Suprapubic skin (tissue), 4 donors: ENCODE results near the gene KY. TPM values are rescaled to one million over a fixed set of nuclear protein-coding genes. Genes with fewer than 3 reads are reported as not detected.

Experiments used
- DNase-seq, 2 donors: peaks; one replicate each; pipeline ENCODE4 v3.0.0-alpha.2; 2019; ENCODE audit warnings: low spot score in 2 of 2
- H3K27ac ChIP-seq: fragments of 200-600 bp; sonication (generic); one replicate; pipeline ENCODE4 v1.5.1; 2019
- H3K27me3 ChIP-seq: fragments of 200-600 bp; sonication (generic); one replicate; pipeline ENCODE4 v1.5.1; 2019
- H3K36me3 ChIP-seq: fragments of 200-600 bp; sonication (generic); one replicate; pipeline ENCODE4 v1.5.1; 2019
- H3K4me1 ChIP-seq: fragments of 200-600 bp; sonication (generic); one replicate; pipeline ENCODE4 v1.5.1; 2019
- H3K4me3 ChIP-seq: fragments of 200-600 bp; sonication (generic); one replicate; pipeline ENCODE4 v1.5.1; 2019; ENCODE audit warnings: mild to moderate bottlenecking
- H3K9me3 ChIP-seq: fragments of 200-600 bp; sonication (generic); one replicate; pipeline ENCODE4 v1.5.1; 2019
- EP300 ChIP-seq: sonication (generic); formaldehyde crosslinking; IDR thresholded peaks from one replicate; pipeline ENCODE4 v1.6.1; 2017; ENCODE audit warnings: antibody characterized with exemption
- POLR2A ChIP-seq, 2 donors: fragments of 450-650 bp; IDR thresholded peaks; one replicate each; pipeline ENCODE4 v1.6.1; 2017; ENCODE audit warnings: antibody characterized with exemption in 2 of 2, mild to moderate bottlenecking in 2 of 2, moderate library complexity in 2 of 2
- POLR2AphosphoS5 ChIP-seq, 3 donors: sonication (generic); formaldehyde crosslinking; IDR thresholded peaks; one replicate each; pipeline ENCODE4 v1.6.1; 2017; ENCODE audit warnings: antibody characterized with exemption in 3 of 3
- WGBS: methylation state at CpG from one replicate; pipeline ENCODE4 v1.1.5; 2018; 5-methylcytosine and 5-hydroxymethylcytosine counted together
- total RNA-seq, 4 donors: library from RNA; depleted of rRNA; stranded (reverse); fragments of >200 nt; gene quantifications; one replicate each; pipeline ENCODE4 v1.1.0, GENCODE V29; 2016
- TF ChIP-seq, protein P1 (sequence below), 2 donors: fragments of 200-600 bp in 1 of 2; fragments of 450-650 bp in 1 of 2; sonication (generic) in 1 of 2; IDR thresholded peaks; one replicate each; pipeline ENCODE4 v1.5.1; 2016 to 2019; ENCODE audit warnings: antibody characterized with exemption in 2 of 2, mild to moderate bottlenecking in 1 of 2, moderate library complexity in 1 of 2

Gene KY
- total RNA-seq, 4 donors from 2014 or later = 41.9 to 99.8 (median 53.9) TPM

DNA sequence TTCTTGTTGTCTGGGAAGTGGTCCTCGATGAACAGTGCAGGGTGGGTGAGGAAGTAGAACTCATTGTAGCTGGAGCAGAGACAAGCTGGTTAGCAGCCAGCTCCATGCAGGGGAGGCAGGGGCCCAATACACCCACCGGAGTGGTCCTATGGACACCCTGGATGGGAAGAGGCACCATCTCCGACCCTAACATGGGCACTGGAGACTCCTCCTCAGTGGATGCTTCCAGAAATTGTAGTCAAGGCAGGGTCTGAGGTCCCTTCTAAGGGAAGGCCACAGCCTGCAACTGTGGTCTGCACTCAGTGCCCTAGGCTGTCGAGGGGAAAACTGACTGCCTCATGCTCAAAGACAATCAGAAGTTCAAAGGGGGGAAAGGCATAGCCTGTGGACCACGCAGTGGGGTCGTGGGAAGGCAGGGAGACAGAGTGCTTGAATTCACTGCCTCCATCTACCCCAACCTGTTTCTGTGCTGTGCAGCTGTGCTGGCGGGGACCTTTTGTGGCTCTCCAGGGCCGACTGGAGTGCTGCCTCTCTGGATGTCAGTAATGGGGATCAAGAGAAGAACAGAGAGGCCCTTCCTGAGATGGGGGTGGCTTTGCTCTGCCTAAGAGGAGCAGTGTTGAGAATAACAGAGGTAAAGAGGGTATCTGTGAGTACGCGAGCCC, 41.9 kb downstream of the KY start:
- no peak for DNase-seq
- Histone ChIP-seq H3K36me3 (peaks cover 3% of the 10 kb centered on the region), H3K27ac (no peak overlapping the region), H3K4me3 (no peak overlapping the region), H3K9me3 (no peaks in the 10 kb centered on the region), H3K4me1 (no peaks in the 10 kb centered on the region), H3K27me3 (no peaks in the 10 kb centered on the region)
- TF ChIP-seq POLR2AphosphoS5 (IDR thresholded peaks at IDR 0.05) = no peak
- TF ChIP-seq, protein P1, sequence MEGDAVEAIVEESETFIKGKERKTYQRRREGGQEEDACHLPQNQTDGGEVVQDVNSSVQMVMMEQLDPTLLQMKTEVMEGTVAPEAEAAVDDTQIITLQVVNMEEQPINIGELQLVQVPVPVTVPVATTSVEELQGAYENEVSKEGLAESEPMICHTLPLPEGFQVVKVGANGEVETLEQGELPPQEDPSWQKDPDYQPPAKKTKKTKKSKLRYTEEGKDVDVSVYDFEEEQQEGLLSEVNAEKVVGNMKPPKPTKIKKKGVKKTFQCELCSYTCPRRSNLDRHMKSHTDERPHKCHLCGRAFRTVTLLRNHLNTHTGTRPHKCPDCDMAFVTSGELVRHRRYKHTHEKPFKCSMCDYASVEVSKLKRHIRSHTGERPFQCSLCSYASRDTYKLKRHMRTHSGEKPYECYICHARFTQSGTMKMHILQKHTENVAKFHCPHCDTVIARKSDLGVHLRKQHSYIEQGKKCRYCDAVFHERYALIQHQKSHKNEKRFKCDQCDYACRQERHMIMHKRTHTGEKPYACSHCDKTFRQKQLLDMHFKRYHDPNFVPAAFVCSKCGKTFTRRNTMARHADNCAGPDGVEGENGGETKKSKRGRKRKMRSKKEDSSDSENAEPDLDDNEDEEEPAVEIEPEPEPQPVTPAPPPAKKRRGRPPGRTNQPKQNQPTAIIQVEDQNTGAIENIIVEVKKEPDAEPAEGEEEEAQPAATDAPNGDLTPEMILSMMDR (IDR thresholded peaks at IDR 0.05) = no peak
- no peak for TF ChIP-seq POLR2A (IDR thresholded peaks at IDR 0.05)
- no peak for TF ChIP-seq EP300
- 91% methylated on average over 8 of the region's 10 CpGs for WGBS

DNA sequence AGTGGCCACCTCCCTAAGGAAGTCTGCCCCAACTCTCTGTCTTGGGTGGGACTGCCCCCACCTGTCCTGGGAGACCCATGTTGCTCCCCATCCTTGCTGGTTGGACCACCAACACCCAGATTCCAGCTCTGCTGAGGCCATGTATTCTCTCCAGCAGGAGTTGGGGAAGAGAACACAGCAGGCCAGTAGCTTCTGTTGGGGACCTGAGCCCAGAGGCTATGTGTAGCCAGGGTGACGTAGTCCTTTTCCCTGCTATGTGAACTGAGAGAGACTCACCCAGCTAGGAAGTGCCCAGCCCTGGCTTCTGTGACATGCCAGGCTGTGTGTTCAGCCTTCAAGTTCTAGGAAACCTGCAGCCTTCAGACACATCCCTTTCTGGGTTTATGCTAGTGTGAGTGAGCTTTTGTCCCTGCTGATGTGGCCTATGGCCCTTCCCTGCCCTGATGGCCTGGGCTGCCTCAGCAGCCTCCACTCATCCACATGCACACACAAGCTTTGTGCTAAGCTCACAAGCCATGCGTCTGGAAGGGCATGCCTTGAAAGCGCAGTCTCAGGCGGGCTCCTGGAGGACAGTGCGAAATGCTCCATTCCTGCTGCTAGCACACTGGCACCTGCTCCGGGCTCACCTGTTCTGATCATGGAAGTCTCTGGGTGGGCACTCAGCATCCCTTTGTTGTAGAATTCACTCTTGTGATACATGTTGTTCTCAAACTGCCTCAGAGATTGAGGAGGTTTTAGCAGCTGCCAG, 42.6 kb downstream of the KY start:
- TF ChIP-seq, protein P1 (IDR thresholded peaks at IDR 0.05) = no peak
- TF ChIP-seq EP300 = no peak
- TF ChIP-seq POLR2AphosphoS5 (IDR thresholded peaks at IDR 0.05) = no peak
- TF ChIP-seq POLR2A (IDR thresholded peaks at IDR 0.05) = no peak
- no peak for DNase-seq
- Histone ChIP-seq H3K27ac (no peak overlapping the region), H3K4me1 (no peaks in the 10 kb centered on the region), H3K9me3 (no peaks in the 10 kb centered on the region), H3K36me3 (peaks cover 3% of the 10 kb centered on the region), H3K4me3 (no peak overlapping the region), H3K27me3 (no peaks in the 10 kb centered on the region)
- no CpG with 5 or more reads among the region's 6 CpGs for WGBS

DNA sequence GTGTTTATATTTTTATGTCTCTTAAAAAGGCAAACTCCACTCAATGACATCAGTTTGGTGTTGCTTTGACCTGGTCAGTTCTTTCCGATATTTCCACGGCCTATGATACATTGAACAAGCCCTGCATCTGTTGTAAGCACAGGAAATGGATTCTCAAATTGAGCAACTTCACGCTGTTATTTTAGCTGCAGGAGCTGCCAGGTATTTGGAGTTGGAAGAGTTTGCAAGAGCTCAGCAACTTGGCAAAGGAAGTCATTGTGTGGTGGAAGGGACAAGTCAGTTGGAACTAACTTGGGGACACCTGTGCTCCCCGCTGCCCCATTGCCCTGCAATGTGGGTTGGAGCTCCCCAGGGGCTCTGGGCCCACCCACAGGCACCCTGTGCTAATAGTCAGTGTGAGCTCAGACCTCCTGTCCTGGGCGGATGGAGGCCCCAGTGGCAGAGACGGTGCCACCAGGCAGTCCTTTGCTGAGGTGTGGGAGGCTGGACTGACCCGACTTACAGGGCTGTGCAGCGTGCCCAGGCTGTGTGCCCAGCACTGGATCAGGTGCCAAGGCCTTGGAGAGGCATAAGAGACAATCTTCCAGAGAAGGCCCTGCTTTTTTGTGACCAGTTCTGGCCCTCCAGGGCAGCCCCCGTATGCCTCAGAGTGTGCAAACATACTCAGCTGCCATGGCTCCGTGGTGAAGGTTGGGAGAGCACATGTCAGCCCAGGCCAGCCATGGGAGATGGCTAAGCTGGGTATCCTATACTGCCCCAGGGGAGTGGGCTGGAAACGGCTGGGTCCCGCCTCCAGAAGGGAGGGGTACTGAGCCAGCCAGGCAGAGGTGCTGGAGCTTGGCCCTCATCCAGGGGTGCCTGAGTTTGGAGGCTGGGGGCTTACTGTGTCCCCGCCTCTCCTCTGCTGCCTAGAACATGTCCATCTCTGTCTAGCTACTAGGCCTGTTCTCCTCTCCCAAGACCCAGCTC, 43.5 kb downstream of the KY start:
- TF ChIP-seq EP300 (no peak), POLR2AphosphoS5 (IDR thresholded peaks at IDR 0.05) (no peak), POLR2A (IDR thresholded peaks at IDR 0.05) (no peak)
- TF ChIP-seq, protein P1 (IDR thresholded peaks at IDR 0.05) = no peak
- Histone ChIP-seq H3K36me3 (no peaks in the 10 kb centered on the region), H3K9me3 (no peaks in the 10 kb centered on the region), H3K4me1 (no peaks in the 10 kb centered on the region), H3K4me3 (no peak overlapping the region), H3K27ac (no peak overlapping the region), H3K27me3 (no peaks in the 10 kb centered on the region)
- no peak for DNase-seq
- 66% methylated on average over 8 of the region's 13 CpGs for WGBS

DNA sequence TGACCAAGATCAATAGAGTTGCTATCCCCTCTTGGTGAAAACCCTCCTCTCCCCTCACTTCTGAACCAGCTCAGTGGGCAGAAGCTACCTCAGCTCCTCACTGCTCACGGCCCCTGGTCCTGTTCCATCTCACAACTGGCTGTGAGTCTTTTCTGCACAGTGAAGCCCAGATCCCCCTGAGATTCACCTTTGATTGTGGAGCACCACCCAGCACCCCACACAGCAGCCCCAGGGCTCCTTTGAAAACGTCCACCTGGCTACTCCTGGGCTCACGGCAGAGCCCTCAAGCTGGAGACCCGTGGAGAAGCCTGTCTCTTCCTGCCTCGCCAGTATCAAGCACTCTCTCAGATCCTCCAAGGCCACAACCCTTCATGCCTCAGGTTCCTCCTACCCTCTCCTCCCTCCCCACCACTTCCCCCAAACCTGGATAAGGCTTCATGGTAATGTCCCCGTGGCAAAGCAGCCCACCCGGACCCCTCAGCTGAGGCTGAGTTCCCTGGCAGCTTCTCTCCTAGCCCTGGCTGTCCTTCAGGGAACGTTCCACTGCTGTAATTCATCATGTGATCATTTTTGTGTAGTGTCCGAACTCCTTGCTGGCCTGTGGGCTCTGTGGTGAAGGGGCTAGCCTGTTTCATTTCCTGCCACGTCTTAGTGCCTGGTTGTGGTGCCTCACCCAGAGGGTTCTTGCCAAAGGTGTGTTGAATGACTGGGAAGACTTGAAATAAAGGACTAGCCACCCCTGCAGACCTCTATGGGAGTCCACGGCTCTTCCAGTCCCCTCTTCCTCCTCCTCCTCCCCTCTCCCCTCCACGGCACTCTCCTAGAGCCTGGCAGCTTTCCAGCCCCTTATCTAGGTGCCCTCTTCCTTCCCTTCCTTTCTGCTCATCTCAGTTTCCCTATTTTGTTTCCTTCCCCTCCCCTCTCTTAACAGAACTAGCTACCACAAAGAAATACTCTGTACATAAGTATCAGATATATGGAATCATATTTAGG, 44.5 kb downstream of the KY start:
- TF ChIP-seq POLR2AphosphoS5 (IDR thresholded peaks at IDR 0.05) = no peak
- TF ChIP-seq EP300 = no peak
- TF ChIP-seq, protein P1 (IDR thresholded peaks at IDR 0.05) = no peak
- TF ChIP-seq POLR2A (IDR thresholded peaks at IDR 0.05) = no peak
- Histone ChIP-seq H3K27me3 (no peaks in the 10 kb centered on the region), H3K4me1 (peaks cover 1% of the 10 kb centered on the region), H3K36me3 (no peaks in the 10 kb centered on the region), H3K4me3 (no peak overlapping the region), H3K9me3 (no peaks in the 10 kb centered on the region), H3K27ac (no peak overlapping the region)
- DNase-seq = no peak
- WGBS = 51% methylated on average over 10 of the region's 12 CpGs
